GM18868 (cell line): ENCODE measurements around the gene MCOLN2.
"Not testable (repeated sequence)": the region's sequence is repeated elsewhere in the genome, so short reads cannot be mapped to it uniquely, and the experiment has no call there.

Experiments used
- ATAC-seq: cut with Tn5 transposase; IDR thresholded peaks from one replicate; pipeline ENCODE4 v1.9.1; 2021; ENCODE audit warnings: mild to moderate bottlenecking, moderate library complexity; ENCODE audit not compliant: unreplicated experiment

Gene MCOLN2

DNA sequence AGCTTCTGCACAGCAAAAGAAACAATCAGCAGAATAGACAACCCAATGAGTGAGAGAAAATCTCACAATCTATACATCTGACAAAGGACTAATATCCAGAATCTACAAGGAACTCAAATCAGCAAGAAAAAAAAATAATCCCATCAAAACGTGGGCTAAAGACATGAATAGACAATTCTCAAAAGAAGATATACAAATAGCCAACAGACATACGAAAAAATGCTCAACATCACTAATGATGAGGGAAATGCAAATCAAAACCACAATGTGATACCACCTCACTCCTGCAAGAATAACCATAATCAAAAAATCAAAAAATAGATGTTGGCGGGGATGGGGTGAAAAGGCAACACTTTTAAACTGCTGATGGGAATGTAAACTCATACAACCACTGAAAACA lies 10.4 kb downstream of the MCOLN2 start:
- ATAC-seq = not testable (repeated sequence)

DNA sequence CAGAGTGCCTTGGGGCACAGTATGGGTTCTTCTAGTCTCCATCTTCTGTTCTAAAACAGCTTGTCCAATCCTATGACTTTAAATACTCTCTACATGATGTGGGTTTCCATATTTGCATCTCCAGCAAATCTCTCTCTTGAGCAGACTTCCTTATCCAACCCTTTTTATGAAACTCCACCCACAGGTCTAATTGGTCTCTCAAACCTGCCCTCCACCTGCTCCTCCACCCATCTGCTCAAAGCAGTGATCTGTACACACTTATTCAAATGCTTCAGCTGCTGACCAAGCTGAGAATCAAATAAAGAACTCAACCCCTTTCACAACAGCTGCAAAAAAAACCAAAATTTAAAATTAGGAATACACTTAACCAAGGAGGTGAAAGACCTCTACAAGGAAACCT lies 11.5 kb downstream of the MCOLN2 start:
- no peak for ATAC-seq

DNA sequence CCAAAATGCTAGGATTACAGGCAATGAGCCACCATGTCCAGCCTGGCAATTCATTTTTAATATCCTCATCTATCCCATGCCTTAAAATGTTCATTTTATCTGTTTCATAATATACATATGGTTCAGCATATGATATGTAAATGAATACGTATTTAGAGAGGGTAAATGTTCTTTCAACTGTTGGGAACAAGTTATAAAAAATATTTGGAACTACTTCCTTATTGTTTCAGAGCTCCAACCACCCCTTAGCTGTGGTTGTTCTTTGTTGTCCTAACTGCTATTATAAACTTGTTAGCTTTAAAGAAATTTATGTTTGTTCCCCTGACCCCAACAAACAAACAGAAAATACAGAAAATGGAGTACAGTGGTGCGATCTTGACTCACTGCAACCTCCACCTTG lies 14.5 kb downstream of the MCOLN2 start:
- ATAC-seq = no peak

DNA sequence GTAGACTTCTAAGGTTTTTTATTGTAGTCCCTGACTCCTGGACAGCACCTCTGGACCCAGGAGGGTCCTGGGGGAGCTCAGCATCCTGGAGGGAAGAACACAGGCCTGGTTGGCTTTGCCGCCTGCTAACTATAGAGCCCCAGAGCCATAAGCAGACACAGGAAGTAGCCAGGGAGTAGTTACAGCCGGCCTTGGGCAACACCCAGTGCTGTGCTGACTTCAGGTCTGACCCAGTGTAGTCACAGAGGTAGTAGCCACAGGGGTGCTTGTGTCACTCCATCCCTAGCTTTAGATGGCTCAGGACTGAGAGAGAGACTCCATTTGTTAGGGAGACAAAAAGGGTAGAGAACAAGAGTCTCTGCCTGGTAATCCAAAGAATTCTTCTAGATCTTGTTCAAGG lies 21.9 kb downstream of the MCOLN2 start:
- ATAC-seq = peak; percentile 23

DNA sequence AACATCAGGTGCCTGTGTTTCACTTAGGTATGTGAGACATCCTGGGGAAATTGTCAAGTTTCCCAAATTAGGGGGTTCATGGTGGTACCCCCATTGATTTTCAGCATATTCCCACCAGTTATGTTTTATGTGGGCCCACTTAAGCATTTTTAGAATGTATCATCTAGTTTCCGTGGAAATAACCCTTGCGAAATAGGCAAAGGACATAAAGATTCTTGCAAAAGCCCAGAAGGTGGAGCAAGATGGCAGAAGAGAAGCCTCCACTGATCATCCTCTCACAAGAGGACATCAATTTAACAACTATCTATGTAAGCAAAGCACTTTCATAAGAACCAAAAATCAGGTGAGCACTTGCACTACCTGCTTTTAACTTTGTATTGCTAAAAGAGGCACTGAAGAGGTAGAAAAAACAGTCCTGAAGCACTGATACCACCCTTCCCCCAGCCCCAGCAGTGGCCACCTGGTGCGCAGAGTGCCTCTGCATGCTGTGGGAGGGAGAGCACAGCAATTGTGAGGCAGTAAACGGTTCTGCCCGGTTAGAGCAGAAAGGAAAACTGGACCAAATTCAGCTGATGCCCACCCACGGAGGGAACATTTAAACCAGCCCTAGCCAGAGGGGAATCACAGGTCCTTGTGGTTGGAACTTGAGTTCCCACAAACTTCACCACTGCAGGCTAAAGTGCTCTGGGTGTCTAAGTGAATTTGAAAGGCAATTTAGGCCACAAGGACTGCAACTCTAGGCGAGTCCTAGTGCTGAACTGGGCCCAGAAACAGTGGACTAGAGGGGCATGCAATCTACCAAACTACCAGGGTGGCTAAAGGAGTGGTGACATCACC lies 23.2 kb downstream of the MCOLN2 start:
- ATAC-seq = peak; percentile 40

DNA sequence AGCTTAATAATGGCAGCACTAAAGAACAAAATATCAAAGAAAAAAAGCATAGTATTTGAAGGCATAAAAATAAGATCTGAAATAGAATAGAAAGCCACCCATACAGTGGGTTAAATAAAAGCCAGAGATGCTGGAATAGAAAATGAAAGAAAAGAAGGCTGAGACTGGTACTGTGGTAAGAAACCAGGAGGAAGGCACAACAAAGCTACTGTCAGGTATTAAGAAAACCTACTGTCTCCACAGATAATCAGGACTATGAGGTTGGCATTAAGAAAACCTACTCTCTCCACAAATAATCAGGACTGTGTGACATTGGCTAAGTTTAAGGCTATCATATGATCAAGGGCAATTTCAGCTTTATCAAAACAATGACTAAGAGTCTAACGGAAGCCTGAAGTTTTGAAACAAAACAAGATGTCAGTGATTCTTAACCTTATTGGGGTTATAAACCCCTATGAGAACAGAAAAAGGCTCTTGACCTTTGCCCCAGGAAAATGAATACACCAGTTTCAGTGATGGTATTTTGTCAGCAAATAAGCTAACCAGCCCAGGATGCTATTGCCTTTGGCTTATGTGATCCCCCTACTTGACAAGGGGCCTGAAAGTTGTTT lies 24.4 kb downstream of the MCOLN2 start:
- peak; percentile 15 for ATAC-seq

DNA sequence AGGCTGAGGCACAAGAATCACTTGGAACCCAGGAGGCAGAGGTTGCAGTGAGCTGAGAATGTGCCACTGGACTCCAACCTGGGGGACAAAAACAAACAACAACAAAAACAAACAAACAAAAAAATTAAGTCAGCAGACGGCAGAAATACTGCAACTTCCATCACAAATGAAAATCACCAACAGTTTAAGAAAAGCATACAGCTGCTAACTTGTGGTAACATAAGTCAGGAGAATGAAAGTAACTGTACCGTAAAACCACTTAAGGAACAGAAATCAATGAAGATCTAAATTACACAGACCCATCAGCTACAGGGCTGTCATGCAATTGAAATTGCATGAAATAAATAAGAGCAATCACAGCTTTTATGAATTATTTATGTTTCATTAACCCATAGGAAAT lies 25.0 kb downstream of the MCOLN2 start:
- ATAC-seq = peak; percentile 22

DNA sequence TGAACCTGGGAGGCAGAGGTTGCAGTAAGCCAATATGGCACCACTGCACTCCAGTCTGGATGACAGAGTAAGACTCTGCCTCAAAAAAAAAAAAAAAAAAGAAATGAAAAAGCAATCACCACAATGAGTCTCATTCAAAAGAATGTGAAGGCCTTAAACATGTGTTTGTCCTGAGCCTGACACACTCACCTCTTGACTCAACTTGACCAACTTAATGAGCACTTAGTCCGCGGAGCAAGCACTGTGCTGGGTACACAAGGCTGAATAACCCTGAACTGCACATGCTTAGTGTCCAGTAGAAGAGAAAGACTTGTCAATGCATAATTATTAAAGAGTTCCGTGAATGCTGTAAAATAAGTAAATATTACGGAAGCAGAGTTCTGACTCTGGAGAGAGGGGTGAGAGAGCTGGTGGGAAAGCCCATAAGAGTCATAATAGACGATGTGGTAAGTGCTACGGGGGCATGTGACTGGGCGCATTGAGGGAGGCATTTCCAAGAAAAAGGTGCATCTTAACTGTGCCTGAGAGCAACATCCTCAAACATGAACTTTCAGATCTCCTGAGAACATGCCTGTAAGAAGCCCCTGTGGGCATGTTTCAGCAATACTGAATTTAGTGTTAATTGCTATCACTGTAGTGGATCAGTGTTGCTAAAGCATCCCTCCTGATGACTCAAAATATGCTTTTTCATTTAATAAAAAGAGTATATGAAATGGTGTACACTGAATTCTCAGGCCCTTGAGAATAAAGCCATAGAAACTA lies 27.2 kb downstream of the MCOLN2 start:
- ATAC-seq = peak; percentile 64

DNA sequence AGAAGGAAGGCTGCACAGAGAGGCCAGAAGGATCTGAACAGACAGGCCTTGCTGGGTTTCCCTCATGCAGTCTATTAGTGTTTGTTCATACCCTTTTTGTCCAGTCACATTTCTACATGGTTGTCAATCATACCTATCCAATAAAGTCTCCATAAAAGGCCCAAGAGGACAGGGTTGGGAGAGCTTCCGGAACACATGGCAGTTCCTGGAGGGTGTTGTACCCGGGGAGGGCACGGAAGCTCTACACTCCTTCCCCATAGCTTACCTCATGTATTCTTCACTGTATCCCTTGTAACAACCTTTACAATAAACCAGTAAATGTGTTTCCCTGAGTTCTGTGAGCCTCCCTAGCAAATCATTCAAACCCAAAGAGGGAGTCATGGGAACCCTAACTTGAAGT lies 28.0 kb downstream of the MCOLN2 start:
- ATAC-seq = no peak

DNA sequence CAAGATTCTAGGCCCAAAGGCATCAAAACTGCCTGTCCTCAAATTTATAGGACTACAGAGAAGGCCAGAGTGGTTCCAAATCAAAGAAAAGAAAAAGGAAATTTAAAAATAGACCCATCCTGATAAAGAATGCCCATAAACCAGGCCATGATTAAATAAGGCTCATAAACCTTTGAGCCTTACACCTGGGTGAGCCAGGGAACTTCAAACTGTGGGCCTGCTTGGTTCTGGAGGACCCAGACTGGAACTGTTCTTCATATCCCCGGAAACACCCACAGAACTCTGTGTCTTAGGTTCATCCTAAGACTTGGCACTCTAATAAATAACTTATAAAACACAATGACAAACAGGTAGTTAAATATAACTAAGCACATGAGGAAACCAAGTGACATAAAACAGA lies 28.8 kb downstream of the MCOLN2 start:
- no peak for ATAC-seq

DNA sequence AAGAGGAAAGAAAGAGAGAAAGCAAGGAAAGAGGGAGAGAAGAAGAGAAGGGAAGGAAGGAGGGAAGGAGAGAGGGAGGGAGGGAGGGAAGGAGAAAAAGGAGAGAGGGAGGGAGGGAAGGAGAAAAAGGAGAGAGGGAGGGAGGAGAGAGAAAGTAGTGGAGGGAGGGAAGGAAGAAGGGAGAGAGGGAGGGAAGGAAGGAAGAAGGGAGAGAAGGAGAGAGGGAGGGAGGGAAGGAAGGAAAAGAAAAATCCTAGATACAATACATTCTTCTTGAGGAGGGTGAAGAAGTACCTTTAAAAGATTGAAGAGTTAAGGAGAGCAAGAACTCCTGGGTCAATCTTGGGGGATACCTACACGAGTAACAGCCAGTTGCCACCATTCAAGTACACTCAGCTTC lies 29.2 kb downstream of the MCOLN2 start:
- no peak for ATAC-seq

DNA sequence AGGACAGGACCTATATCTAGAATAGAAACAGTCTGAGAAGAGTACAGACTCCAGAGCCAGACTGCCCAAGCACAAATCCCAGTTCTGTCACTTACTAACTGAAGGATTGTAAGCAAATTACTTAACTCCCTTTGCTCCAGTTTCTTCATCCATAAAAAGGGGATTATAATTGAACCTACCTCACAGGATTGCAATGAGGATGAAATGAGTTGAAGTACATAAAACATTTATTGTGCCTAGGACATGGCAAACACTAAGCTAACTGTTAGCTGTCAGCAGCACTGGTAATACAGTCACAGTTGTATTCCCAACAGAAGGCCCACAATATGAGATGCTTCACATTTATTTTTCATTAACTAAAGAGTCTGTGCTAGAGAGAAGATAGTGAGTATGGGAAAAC lies 33.9 kb downstream of the MCOLN2 start:
- ATAC-seq = no peak

DNA sequence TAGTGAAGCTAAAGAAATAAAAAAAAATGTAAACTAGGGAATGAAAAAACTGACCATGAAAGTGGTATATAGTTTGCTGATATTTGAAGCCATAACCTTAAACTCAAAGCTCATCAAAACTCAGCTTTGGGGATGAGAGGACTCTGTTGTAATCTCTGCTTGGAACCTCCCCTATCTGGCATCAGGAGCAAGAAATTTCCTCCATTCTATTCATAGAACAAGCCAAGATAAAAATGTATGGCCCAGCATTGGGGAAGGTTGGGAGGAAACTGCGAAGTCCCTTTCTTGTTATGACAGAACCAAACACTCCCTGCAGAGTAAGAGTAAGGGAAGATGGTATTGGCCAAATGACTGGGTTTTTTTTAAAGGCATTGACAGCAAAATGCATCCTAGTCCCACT lies 35.6 kb downstream of the MCOLN2 start:
- no peak for ATAC-seq

DNA sequence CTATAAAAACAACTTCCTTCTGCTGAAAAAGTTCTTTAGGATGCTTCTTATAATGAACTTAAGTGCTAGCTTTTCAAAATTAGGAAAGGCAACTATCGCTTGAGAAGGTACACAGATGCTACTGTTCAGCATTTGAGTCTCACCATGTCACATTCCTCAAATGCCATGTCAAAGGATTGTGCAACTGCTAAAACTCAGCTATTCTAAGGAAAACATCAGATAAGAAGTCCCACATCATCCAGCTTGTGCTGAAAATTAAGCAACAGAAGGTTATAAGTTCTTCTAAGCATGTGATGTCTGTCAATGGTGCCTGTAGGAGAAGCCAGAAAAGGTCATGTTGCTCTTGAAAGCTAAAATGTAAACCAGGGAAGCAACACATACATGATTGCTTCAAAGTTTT lies 36.5 kb downstream of the MCOLN2 start:
- no peak for ATAC-seq

DNA sequence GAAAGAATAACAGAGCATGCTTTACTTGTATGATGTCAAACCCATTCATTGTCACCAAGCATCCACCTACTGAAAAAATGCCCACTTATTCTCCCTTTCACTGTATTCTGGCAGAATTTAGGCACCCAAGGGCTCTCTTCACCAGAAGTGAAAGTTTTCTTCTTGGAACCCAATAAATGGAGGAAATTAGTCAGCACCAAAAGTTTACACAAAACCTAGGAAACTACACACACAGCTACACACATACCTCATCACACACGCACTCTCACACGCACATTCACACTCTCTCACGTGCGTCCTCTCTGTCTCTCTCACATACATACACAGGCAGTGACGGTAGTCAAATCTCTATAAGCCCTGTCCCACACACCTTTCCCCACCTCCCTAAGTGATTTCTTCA lies 37.6 kb downstream of the MCOLN2 start:
- peak; percentile 93 for ATAC-seq

DNA sequence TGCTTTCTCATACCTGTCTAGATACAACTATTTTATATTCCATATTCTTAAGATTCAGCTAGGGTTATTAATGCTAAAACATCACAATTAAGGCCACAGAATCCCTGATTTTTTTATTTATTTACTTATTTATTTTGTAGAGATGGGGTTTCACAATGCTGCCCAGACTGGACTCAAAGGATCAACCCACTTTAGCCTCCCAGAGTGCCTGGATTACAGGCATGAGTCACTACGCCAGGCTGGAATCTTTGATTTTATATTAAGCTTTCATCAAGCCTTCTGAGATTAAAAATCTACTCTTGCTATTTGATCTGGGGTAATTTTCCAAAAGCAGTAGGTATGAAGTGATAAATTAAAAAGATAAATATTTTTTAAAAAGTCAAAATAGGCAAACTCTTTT lies 38.9 kb downstream of the MCOLN2 start:
- ATAC-seq = no peak

DNA sequence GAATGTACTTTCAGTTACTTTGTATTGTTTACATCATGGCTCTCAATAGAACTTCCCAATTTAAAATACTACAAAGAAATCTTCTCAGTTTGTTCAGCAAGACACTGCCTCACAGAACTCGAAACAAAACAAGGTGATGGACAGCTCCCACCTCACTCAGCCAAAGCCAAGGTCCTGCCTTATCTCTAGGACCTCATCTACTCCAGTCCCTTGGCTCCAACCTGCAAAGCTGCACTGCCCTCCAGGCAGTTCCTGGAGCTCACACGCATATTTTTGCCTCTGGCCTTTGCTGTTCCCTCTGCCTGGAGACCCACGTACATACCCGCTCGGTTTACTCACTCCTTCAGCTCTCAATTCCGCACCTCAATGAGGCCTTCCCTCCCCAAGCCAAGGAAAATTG lies 40.3 kb downstream of the MCOLN2 start:
- no peak for ATAC-seq

DNA sequence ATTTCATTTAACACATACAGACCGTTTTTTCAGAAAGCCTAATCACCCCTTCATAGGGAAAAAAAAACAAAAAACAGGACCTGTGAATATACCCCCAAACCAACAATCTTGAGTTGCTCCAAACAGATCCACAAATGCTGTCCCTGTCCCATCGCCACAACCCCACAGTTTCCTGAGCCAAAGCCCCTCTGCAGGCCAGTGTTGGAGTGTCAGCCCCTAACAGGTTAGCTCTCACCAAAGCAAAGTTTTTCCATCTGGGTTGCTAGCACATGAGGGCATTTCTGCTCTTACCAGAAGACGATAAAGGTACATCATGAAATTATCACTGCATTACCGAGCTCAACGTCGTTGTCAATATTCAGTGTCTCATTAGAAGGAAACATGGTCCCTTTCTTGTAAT lies 40.8 kb downstream of the MCOLN2 start:
- ATAC-seq = no peak

DNA sequence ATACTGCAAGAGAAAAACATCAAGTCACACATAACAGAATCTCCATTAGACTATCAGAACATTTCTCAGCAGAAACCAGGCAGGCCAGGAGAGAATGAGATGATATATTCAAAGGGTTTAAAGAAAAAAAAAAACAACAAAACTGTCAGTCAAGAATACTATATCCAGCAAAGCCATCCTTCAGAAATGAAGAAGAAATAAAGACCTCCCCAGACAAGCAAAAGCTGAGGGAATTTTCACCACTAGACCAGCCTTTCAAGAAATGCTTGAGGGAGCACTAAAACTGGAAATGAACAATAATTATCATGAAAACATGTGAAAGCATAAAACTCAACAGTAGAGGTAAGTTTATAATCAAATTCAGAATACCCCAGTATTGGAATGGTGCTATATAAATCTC lies 47.2 kb downstream of the MCOLN2 start:
- no peak for ATAC-seq

DNA sequence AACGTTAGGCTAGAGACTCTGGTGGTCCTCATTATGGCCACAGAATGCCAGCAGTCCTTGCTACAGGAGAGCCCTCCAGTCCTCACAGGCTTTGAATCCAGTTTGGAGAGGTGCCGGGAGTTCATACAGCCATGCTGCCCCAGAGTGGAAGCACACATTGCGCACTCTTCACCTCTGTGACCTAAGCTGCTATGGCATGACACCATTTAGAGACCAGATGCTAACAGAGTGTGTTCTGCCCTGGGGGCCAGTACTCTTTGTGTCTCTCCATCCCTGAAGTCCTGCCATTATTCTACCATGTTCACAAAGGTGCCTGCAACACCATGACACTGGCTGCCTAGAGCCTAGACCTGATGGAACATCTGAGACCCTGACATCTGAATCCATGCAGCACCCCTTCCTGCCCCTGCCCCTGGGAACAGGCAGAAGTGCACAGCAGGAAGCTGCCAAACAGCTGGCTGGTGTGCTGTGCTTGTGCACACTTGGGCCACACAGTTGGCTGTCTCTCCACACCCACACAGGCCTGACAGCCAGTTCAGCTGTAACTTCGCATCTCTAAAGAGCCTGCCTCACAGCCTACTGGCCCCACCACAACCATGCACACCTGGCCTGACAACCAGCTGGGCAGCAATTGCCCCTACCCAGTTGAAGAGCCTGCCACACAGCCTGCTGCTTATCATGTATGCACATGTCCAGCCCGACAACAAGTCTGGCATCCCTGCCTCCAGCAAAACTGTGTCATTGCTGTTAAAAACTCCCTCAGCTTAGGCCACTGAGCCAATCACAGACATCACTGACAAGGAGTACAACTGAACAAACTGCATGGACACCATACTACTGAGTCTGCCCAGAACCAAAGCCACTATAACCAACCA lies 49.1 kb downstream of the MCOLN2 start:
- ATAC-seq = peak; percentile 32

DNA sequence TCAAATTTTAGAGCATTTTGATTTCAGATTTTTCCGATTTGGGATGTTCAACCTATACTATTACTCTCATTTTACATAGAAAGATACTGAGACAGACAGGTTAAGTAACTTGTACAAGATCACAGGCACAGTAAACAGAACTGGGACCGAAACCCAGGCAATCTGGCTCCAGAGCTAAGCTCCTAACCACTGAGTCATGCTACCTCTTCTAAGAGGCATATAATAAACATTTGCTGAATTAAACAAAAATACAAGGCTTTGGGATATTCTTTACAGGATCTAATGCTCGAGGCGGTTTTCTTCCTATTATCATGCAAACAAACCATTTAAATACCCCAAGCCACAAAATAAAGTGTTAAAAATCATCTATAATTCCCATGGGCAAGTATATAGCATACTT lies 50.3 kb downstream of the MCOLN2 start:
- no peak for ATAC-seq
